ENCODE results near the gene MPP1. TPM values are rescaled to one million over a fixed set of nuclear protein-coding genes. Genes with fewer than 3 reads are reported as not detected.
"Not testable (repeated sequence)": the region's sequence is repeated elsewhere in the genome, so short reads cannot be mapped to it uniquely, and the experiment has no call there.

Gene MPP1
- total RNA-seq, result 39.5 and 59.2 TPM in 2 replicates

GRCh38 chrX:154804957-154805695, at the start of gene MPP1:
Gene MPP1 (minus strand): TSS chrX:154805485. CDS start chrX:154805373, 112 bp downstream.
- DNase-seq, result peak; percentile 79

GRCh38 chrX:154850957-154851611, 45.8 kb upstream of the MPP1 start:
- no peak for DNase-seq

GRCh38 chrX:154840856-154841255, 35.6 kb upstream of the MPP1 start:
- peak; percentile 73 for DNase-seq

GRCh38 chrX:154836163-154836562, 30.9 kb upstream of the MPP1 start:
- no peak for DNase-seq

DNA sequence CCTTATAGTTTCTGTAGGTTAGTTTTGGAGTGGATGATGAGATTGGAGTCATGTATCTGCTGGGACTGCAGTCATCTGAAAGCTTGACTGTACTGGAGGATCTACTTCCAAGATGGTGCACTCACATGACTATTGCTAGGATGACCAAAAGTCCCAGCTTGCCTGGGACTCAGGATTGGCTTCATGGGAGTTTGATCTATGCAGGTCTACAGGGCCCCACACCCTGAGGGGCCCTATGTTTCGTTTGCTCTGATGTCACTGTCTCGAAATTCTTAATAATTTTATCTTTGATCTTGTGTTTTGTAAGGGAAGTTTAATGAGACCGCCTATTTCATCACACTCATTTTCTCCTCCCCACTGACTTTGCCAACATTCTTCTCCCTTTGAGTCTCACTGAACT, 29.3 kb upstream of the MPP1 start, which contains the start of gene SMIM9:
Gene SMIM9 (minus strand): TSS at position 101 of the 400 bp plus-strand sequence. CDS start 3,806 bp downstream, outside the sequence.
- DNase-seq, result no peak

GRCh38 chrX:154833746-154834274, 28.5 kb upstream of the MPP1 start:
- no peak for DNase-seq

- DNase-seq, result no peak
These were observed 24.7 kb upstream of the MPP1 start for GRCh38 chrX:154829926-154830442.

GRCh38 chrX:154829134-154829533, 23.8 kb upstream of the MPP1 start:
- DNase-seq, result no peak

DNA sequence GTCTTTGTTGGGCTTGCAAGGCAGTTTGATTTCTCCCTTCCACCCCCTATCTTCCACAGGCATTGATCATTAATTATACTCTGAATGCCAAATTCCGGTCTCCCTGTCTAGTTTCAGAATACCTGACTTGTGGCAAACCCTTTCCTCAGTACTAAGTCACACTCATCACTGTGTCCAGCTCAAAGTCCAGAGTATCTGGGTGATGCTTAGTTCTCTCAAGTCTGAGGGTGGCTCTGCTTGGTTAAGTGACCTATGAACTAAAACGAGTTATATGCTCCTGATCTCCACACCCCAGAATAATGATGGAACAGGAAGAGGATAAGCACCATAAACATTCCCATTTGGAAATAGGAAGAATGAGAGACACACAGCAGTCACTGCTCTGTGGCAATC, 22.7 kb upstream of the MPP1 start:
- DNase-seq, result no peak

DNA sequence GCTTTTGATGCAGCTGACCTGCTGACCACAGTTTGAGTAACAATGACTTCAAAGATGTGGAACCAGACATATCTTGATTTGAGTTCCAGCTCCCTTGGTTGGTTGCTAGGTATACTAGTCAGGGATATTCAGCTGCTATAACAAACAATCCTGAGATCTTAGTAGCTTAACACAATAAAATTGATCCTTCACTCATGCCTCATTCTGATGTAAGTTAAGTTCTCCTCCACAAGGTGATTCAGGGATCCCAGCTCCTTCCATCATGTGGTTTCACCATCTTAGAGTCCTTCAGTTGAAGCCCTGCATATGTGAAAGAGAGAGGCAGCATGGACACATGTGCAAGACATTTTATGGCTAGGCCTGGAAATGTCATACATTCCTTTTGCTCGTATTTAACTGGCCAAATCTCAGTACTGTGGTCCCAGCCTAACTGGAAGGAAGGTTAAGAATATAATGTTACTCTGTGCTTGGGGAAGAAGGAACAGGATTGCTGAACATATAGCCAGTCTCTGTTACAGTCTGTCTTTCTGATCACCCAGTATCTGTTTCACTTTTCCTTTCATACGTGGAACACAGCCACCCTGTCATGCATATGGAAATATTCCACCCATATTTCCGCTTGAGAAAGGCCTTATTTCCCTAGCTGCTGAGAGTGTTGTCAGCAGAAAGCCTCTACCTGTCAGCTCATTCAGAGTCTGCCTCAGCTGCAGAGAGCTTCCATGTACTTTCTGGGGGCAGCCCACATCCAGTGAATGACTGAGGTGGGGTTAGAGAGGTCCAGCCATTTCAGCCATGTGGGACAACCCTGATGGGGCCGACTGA, 22.1 kb upstream of the MPP1 start:
- no peak for DNase-seq

GRCh38 chrX:154825586-154825985, 20.3 kb upstream of the MPP1 start:
- DNase-seq, result not testable (repeated sequence)

DNA sequence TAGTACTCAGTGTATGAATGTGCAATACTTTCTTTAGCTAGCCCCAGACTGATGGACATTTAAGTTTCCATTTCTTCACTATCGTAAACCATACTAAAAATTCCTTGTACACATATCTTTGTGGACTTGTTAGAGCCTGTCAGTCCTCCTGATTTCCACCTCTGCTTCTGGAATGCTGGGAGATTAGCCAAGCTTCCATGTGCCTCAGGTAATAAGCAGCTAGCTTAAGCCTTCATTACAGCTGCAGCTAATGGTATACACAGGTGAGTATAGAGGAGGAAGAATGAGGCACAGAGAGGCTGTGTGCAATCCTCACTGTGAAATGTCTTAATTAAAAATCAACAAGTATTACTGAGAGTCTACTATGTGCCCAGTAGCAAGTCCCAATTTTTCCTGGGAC, 19.4 kb upstream of the MPP1 start:
- no peak for DNase-seq

DNA sequence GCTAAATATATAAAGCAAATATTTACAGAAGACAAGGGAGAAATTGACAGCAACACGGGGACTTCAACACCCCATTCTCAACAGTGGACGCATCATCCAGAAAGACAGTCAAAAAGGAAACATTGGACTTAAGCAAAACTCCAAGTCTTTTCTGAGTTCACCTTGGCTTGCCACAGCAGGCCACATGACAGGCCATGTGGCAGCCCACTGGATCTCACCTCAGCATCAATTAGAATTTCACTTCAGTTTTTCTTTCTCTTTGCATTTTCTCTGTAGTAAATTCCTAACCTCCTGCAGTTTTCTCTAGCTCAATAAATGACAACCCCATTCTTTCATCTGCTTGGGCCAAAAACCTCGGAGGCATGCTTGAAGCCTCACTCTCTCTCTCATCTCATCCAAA, 16.7 kb upstream of the MPP1 start:
- DNase-seq, result no peak

DNA sequence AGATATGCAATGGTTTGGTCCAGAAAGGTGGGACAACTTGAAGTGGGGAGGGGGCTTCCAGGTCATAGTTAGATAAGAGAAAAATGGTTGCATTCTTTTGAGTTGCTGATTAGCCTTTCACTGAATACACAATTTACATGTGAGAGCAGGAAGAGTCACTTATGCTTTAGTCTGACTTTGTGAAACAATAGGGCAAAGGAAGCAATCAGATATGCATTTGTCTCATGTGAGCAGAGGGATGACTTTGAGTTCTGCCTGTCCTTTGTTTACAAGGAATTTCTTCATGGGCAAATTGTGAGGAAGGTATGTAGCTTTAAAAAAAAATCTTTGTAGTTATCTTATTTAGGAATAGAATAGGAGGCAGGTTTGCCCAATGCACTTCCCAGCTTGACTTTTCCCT, 16.2 kb upstream of the MPP1 start:
- DNase-seq, result no peak

DNA sequence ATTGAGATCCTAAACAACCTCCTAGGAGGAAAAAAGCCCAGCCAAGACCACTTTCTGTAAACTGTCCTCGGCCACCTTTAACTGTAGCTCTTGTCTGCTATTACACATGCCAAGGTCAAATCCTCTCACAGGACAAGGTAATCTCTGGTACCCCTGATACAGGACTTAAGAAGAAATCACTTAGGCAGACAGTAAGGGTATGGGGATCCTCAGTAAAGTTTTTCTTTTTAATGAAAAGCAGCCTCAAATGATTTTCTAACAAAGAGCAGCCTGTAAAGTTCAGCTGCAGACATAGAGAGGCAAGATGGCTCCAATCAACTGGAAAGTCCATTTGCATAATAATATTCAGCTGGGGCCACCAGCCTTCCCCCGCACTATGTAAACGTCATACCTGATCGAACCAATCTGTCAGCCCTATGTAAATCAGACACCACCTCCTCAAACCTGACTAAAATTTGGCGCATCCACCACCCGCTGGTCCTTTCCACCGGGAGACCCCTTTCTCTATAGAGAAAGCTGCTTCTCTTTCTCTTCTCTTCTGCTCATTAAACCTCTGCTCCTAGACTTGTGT, 14.6 kb upstream of the MPP1 start:
- no peak for DNase-seq

- peak; percentile 44 for DNase-seq
These were observed 13.9 kb upstream of the MPP1 start for GRCh38 chrX:154818916-154819770.

DNA sequence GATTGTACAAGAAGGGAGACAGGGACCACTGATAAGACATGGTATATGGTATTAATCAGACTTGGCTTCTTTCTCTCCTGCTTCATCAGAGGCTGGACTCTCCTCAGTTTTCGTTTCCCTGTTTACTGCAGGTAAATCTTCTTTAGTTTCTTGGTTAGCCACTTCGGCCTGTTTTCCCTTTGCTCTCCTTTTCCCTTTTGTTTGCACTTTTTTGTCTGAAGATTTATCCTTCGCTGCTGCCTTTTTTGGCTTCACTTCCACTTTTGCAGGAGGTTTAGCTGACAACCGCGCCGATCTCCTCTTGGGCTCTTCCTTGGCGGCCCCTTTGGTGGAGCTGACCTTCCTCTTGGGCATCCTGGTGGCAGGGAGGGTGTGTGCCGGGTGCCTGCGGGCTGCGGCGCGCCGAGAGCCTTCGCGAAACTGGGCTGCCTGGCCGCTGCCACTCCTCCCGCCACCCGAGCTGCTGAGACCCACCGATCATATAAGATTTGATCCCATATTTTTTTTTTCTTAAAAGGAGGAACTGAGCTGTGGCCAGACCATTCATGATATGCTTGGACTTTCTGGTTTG, 11.8 kb upstream of the MPP1 start:
- not testable (repeated sequence) for DNase-seq

DNA sequence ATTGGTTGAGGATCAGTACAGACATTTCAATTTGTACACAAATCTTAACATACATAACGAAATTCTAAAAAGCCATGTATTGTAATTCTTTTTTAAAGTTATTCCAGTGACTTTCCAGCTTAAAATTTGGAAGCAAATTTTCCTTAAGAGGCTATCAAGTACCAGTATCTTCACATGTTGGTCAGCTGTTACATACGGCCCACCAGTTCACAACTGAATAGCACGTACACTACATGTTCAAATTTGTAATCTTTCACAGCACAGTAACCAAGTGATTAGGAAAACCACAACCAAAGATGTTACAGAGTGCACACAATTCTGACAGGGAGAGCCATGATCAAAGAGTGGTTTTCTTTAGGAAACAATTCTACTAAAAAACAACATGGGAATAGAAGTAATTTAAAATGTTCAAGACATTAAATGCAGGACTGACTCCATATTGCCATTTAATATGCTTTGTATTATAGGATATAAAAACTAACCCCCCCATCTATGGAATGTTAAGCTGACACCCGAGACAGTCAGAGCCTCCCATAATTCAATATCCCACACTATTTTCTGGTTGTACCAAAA, 11.1 kb upstream of the MPP1 start:
- not testable (repeated sequence) for DNase-seq

- no peak for DNase-seq
These were observed 10.1 kb upstream of the MPP1 start for GRCh38 chrX:154815274-154815818.

DNA sequence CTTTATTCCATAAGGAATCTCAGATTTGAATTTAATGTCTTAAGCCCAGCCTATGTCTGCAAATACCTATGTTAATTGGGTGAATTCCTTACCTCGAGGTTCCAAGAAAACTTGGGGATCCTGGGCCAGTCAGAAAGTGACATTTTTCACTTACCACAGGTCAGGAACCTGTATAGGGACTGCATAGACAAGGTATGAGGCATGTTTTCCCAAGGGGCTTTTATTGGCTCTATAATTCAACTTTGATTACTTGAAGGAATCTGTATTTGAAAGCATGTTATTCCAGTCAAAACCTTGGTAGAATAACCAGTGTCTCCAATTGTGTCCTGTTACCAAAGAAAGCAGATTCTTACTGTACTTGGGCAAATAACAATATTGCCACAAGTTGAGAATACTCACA, 8.5 kb upstream of the MPP1 start:
- DNase-seq, result no peak

All from dermis blood vessel endothelial cell (primary cell).